SH-SY5Y (cell line): ENCODE measurements around the gene ARL16.

Experiments
- GATA2 ChIP-seq: IDR thresholded peaks from 2 replicates; pipeline ENCODE4 v1.6.1; 2011; ENCODE audit warnings: mild to moderate bottlenecking, low read depth, low read length
- GATA3 ChIP-seq: IDR thresholded peaks from 2 replicates; pipeline ENCODE4 v1.6.1; 2011; ENCODE audit warnings: low read depth, mild to moderate bottlenecking, low read length, moderate library complexity

The ARL16 gene

DNA sequence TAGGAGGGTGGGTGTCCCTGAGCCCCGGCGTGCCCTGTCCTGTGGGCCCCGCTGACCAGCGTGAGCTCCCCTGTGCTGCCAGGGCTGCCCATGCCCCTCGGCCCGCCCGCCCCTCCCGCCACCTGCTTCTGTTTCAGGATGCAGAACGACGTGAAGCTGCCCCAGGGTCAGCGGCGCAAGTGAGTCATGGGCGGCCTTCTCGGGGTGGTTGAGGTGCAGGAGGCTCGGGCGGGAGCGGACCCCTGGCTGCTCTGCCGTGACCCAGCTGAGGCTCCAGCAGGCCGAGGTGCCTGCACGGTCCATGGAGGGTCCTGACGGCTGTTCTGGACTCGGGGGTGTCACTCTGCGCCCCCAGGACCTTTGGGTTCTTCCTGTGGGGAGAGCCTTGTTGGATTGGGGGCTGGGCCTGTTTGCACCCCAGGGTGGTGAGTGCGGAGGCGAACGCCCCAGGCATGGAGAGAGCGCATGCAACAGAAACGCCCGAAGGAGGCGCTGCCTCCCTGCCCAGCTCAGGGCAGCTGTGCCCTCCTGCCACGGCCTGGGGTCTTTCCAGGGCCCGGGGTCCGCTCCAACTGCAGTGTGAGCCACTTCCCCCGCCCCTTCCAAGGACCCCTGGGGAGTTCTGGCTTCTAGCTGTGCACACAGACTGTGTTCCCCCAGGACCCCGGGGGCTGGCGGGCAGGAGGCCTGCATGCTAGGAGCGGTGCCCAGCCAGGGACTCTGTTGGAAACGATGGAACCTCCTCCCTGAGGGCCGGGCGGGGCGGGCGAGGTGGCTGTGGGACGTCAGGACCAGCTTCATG lies 32.5 kb upstream of the ARL16 start:
- TF ChIP-seq GATA3 (no peak), GATA2 (no peak)

DNA sequence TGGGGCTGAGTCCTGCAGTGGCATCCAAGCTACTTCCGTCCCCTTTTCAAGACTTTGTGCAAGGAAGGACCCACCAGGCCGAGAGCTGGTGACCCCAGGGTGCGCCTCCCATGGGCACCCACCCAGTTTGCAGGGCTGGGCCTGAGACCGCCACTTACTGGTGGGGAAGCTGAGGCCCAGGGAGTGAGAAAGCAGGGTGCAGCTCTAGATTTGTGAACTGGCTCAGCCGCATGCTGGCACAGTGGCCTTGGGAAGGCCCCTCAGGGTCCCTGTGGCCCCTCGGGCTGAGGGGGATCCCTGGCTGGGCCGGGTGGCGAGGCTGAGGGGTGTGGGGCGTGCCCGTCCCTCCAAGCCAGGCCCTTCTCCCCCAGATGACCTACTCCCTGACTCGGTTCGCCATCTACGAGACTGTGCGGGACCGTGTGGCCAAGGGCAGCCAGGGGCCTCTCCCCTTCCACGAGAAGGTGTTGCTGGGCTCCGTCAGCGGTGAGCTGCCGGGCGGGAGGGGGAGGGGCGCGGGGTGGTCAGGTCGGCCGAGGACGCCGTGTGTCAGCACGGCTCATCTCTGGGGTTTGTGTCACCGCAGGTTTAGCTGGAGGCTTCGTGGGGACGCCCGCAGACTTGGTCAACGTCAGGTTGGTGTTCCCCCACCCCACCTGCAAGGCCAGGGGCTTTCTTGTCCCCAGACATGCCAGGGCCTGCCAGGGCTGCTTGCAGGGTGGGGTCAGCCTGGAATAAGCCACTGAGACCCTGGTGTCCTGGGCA lies 31.7 kb upstream of the ARL16 start:
- TF ChIP-seq GATA3 (no peak), GATA2 (no peak)

- TF ChIP-seq GATA2 (no peak), GATA3 (no peak)
Observed at GRCh38 chr17:81714412-81715106, 31.0 kb upstream of the ARL16 start.

DNA sequence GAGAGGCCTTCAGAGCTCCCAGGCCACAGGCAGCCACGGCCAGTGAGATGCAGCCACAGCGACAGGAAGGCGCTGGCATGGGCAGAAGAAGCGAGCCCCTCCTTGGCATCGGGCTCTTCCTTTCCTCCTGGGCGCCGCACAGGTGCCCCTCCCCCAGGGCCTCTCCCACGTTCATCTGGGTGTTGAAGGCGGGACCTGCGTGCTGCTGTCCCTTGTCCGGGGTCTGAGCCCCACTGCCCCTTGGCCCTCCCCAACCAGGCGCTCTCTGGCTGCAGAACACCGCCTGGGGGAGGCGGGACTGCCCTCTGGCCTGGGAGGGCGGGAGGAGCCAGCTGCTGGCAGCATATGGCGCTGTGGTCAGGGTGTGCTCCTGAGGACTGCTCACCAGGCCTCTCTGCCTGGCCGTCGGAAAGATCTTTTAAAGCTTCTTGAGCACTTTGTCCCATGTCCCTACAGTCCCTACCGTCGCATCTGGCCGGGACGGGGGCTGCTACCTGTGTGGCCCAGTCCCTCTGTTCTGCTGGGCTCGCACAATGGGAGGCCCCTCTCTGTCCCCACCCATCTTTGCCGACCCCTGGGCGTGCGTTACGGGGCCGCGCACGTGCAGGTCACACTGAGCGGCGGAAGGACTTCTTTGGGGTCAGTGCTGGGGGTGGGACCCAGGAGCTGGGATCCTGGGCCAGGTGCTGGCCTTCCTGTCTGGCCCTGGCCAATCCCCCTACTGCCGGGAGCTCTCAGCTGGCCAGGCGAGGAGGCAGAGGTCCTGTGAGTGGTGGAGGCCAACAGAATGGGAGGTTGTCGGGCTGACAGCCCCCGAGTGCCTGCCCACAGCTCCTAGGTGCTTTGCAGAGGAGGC lies 30.2 kb upstream of the ARL16 start:
- no peak for TF ChIP-seq GATA3

DNA sequence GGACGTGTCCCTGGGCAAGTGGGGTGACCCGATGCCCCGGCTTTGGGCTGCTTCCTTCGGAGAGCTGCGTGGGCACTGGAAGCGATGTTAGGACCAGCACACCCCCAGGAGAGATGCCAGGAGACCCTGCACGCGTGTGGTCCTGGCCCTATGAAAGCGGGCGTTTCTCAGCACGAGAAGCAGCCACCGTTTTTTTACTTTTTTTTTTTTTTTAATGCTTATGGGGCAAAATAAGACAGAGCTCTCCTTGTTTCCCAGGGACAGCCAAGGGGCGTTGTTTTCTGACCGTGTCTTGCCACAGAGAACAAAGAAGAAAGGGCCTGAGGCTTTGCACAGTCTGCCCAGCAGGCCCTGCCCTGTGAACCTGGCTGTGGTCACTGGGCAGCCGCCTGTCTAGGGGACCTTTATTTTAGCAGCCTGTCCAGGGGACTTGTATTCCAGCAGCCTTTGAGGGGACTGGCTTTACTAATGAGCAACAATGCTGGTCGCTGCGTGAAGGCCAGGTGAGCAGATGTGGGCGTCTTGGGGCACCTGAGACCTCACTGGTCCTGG lies 29.5 kb upstream of the ARL16 start:
- no peak for TF ChIP-seq GATA3
- no peak for TF ChIP-seq GATA2

DNA sequence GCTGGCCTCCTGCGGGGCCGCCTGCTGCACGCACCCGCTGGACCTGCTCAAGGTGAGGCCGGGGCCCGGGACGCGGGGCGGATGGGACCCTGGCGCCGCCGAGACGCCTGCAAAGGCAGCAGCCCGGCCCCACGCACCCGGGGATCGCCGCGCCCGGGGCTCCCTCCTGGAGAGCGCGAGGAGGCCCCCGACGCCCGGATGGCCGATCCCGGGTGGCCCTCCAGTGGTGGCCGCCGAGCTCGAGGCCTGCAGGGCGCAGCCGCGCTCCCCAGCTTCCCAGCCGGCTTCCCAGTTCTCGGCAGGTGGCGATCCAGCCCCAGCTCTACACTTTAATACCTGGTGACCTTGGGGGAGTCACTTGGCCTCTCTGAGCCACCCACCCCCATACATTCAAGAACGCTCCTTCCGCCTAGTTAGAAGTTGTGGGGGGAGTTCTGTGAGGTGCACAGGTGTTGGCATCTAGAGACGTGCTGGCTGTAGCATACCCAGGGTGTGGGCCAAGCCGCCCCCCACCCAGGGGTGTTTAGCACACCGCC lies 28.9 kb upstream of the ARL16 start:
- TF ChIP-seq GATA3 (no peak), GATA2 (no peak)

DNA sequence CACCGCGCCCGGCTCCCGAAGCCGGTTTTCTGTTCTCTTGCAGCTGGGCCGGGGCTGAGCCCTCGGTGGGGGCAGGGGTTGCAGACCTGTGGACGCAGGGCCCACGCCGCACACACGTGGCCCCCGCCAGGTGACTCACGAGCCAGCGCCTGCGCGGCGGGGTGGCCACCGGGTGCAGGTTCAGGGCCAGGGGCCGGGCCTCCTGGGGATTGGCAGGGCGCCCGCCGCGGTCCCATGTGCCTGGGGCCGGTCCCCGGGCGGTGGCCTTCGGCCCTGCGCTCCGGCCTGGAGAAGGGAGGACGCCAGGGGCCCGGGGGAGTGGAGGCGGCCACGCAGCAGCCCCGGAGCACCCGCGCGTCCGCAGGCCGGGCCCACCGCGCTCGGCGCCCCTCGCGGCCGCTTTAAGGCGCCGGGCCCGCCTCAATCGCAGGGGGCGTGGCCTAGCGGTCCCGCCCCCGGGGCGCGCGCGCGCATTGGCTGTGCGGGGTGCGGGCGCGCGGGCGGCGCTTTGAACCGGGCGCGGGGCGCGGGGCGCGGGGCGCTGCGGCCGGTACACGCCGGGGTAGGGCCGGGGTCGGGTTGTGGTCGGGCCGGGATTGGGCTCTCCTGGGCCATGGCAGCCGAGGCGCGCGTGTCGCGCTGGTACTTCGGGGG lies 28.3 kb upstream of the ARL16 start, which contains the start of gene SLC25A10:
TSS of gene SLC25A10 (plus strand) at position 471 of the 654 bp plus-strand sequence. CDS start at position 614, 143 bp downstream.
- no peak for TF ChIP-seq GATA3
- TF ChIP-seq GATA2: no peak

DNA sequence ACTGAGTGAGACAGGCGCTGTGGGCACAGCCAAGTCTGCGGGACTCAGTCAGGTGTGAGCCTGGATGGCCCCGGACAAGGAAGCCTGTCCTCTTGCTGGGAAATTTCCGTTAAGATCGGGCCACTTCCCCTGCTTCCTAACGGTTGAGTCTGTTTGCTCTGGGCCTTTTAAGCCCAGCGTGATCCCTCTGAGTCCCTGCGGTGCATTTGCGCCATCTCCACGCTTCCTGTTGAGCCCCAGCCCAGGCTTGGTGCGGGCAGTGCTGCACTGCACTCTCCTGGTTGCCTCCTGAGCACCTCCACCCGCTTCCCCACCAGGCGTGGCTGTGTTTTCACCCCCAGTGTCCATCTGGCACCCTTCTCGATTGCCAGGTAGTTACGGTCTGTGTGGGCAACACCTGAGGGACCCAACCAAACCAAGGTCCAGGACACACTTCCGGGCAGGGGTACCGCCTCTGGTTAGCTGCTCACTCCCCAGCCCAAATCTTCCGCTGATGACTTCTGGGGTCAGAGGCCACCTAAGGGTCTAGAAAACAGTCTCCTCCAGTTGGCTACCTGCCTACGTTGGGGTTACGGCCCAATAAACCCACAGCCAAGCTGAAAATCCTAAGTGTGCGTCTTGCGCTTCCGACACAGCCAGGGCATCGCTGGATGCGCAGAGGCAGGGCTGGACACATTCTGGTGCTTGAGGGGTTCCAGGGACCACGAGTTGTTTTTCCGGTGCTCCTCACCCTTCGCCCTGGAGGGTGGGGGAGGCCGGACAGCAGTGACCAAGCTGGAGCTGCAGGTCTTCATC lies 27.1 kb upstream of the ARL16 start:
- no peak for TF ChIP-seq GATA2
- TF ChIP-seq GATA3: no peak

DNA sequence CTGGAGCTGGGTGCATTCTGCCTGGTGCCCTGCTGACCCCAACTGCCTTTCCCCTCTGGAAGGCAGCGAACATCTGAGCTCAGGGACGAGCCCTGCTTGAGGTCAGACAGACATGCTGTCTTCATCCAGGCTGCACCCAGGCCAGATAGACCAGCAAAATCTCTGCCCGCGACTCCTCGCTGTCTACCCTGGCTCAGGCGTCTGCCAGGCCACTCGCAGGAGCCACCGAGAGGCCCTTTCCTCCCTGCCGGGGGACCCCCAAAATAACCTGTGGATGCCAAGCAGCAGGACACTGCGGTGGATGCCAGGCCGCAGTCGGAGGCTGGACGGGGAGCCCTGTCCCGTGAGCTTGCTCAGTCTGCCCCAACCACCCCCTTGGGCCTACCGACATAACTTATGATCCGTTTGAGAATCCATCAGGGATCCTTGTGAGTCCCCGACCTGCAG lies 25.2 kb upstream of the ARL16 start:
- TF ChIP-seq GATA3: no peak
- no peak for TF ChIP-seq GATA2

DNA sequence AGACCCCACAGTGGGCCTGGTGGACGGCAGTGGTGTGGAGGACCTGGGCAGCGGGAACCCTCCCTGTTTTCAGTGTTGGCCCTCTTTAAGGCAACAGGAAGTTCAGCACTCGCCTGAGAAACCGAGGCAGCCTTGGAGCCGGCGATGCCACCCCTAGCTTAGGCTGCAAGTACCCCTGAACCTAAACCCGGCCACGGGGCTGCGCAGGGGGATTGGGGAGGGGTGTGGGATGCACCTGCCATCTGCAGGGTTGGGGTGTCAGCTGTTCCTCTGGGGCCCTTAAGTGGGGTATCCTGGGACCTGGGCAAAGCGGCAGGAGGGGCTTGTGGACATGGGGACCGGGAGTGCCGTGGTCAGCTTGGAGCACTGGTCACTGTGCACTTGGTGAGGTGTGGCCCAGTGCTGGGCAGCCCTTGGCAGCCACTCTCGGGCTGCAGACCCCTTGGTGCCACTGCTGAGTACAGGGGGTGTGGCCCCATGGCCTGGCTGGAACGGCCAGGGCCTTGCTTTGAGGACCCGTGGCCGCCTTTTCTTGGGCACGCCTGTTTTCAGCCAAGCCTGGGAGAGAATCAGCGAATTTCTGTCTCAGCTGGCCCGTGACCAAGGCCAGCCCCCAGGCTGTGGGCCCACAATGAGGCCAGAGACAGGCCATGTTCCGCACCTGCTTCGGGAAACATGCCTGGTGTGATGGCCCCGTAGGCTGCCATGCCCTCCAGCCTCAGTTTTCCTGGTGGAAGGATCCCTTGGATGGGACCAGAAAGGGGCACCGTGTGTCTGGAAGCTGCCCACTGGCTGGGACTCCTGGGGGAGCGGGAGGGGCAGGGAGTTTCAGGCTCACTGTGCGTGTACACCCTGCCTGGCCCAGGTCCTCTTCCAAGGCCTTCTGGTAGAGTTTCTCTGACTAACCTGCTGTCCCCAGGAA lies 24.4 kb upstream of the ARL16 start:
- no peak for TF ChIP-seq GATA3
- no peak for TF ChIP-seq GATA2

- no peak for TF ChIP-seq GATA3
- TF ChIP-seq GATA2: no peak
Observed at GRCh38 chr17:81706757-81707624, 23.4 kb upstream of the ARL16 start.
